OCI-LY1 (cell line): ENCODE measurements around the gene KCTD19.

Source experiments
- CTCF ChIP-seq: fragments of 200-600 bp; sonication (generic), shearing (Covaris generic); IDR thresholded peaks from 2 replicates; pipeline ENCODE4 v1.5.1; 2017; ENCODE audit warnings: mild to moderate bottlenecking, antibody characterized with exemption, low read length, moderate library complexity, mixed read lengths
- EZH2 ChIP-seq: fragments of 200-600 bp; sonication (generic), shearing (Covaris generic); IDR thresholded peaks from 2 replicates; pipeline ENCODE4 v1.8.0; 2017; ENCODE audit warnings: borderline replicate concordance, mixed run types, mild to moderate bottlenecking, antibody characterized with exemption, low read length, moderate library complexity, mixed read lengths

DNA sequence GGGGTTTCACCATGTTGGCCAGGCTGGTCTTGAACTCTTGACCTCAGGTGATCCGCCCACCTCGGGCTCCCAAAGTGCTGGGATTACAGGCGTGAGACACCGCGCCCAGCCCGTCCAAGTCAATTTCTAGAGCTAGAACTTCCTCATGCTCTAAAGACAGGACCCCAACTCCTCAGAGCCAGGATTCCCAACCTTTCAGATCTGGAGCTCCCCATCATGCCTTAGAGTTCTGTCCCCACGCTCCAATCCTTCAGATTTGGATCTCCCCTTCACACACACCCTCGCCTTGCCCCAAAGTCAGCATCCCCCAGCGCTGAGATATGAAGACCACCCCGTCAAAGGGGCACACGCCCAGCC is 448 bp downstream of the KCTD19 start:
- TF ChIP-seq CTCF (no peak), EZH2 (no peak)
